HG03378 (cell line): ENCODE measurements around the gene CRYBB3.
"Not testable (repeated sequence)": the region's sequence is repeated elsewhere in the genome, so short reads cannot be mapped to it uniquely, and the experiment has no call there.

Source experiments
- ATAC-seq: cut with Tn5 transposase; IDR thresholded peaks from one replicate; pipeline ENCODE4 v1.9.1; 2021; ENCODE audit warnings: mild to moderate bottlenecking, moderate library complexity; ENCODE audit not compliant: unreplicated experiment

CRYBB3 gene

DNA sequence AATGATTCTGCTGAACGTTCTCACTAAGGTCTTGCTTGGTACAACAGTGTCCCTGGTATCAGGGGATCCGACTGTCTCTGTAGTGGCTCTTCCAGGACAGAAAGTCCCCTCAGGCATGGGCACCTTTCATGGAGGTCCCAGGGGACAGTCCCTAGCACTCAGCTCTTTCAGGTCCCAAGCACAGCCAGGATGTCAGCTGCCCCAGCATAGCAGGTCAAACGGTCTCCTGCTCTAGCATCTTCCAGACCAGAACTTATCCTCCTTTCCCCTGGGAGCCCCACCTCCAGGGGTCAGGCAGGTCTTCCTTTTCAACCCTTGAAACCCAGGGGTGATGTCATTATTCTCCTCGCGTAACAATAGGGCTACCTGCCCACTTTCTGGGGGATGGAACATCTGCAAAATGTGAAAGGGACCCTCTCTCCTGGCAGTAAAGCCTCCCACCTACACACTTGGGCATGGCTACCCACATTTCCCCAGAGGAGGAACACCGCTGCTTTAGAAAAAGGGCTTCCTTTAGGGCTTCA lies 24.7 kb upstream of the CRYBB3 start:
- ATAC-seq: no peak

DNA sequence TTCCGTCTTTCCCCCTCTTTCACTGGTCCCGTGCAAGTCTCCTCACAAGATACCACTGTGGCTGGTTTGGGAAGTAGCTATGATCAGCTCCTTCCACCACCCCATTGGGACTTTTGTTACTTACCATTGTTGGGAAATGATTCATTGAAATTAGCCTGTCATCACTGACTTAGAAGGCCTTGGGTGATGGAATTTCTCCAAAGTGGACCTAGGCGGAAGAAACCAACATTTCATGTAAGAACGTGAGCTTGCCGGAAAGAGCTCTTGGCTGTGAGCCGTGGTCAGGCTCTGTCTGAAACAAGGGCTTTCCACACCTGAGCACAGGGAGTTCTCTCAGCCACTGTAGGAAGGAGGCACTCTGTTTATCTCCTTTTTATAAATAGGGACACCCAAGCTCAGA lies 23.5 kb upstream of the CRYBB3 start:
- ATAC-seq: no peak

DNA sequence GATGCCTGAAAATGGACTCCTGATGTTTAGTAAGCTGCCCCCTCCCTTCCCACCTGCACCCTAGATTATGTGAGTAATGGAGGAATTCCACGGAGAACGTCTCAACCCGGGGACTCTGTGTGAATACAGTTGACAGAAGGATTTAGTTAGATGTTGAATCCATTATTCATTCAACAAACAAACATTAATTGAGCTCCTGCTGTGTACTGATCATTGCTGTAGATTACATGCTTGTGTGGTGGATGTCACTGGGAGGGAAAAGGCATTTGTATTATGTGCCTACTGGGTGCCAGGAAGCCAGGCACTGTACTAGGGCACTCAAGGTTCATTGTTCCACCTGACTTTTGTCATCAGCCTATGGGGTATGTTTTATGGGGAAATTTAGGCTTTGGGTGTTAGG lies 22.9 kb upstream of the CRYBB3 start:
- ATAC-seq: no peak

DNA sequence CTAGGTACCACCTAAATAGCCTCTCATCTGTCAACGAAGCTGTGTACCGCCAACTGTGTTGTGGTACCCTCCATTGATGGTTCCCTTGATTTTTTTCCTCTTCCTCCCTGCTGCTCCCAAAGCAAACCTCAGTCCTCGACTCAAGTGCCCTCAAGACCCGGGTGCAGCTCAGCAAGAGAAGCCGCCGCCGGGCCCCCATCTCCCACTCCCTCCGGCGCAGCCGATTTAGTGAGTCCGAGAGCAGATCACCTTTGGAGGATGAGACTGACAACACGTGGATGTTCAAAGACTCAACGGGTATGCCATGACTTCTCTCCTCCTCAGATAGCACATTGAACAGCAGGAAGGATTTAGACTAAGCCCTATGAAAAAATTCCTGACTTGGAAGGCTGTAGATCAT lies 22.4 kb upstream of the CRYBB3 start:
- ATAC-seq: no peak

DNA sequence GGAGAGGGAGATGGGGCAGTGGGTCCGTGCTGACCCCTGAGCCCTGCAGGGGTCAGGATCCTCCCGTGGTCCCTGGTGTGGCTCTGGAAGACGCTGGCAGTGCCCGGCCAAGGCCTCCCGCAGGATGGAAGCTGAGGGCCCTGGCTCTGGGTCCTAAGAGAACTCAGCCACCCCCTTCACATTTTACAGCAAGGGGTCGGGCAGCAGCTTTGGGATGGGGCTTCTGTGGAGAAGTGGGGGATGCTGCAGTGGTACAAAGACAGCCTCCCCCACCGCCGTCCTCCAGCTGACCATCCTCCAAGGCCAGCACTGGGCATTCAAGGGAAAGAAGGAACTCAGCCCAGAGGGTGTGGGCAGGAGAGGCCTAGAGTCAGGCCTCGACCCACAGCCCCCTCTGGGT lies 21.8 kb upstream of the CRYBB3 start:
- ATAC-seq: no peak

DNA sequence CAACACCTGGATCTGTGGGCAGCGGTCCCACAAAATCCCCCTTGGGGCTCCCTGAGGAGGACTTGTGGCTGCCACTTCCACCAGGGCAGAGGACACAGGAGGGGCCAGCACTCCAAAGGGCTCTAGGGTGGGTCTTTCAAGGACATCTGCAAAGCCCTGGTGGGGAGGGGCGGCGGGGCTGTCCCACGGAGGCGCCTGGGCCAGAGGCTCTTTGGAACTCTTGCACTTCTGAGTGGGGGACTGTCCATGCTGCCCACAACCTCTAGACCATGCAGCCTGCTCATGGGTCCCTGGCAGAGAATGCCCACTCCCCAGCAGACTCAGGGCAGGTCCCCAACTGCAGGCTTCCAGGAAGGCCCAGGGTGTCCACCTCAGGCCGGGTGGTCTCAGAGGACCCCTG lies 21.3 kb upstream of the CRYBB3 start:
- not testable (repeated sequence) for ATAC-seq

DNA sequence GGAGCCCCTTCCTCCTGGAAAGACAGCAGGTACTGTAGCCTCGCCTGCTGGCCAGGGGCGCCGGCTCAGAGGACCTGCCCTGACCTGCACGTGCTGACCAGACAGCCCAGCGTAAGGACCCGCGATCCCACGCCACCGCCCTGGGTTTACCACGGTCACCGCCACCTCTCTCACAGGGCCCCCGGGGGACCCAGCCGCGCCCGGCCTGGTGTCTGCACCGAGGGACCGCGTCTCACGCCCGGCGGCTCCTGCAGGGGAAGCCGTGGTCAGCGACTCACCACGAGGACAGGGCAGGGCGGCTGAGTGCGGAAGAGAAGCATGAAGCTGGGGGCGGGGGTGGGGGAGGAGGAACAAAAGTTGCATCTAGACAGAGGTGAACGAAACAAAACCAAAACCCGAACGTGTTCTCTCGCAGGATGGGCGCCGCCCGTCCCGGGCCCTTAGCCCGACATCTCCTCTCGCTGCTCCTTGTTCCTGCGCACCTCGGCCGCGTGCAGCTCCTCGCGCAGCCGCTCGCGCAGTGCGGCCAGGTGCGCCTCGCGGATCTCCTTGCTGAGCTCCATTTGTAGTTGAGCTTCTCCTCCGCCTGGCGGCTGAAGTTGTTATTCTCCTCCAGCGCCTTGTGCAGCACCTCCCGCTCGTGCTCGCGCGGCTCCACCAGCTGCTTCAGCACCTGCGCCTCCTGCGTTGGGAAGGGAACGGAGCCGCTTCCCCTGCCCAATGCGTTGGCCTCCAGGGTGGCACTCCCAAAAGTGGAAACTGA lies 20.6 kb upstream of the CRYBB3 start:
- not testable (repeated sequence) for ATAC-seq

DNA sequence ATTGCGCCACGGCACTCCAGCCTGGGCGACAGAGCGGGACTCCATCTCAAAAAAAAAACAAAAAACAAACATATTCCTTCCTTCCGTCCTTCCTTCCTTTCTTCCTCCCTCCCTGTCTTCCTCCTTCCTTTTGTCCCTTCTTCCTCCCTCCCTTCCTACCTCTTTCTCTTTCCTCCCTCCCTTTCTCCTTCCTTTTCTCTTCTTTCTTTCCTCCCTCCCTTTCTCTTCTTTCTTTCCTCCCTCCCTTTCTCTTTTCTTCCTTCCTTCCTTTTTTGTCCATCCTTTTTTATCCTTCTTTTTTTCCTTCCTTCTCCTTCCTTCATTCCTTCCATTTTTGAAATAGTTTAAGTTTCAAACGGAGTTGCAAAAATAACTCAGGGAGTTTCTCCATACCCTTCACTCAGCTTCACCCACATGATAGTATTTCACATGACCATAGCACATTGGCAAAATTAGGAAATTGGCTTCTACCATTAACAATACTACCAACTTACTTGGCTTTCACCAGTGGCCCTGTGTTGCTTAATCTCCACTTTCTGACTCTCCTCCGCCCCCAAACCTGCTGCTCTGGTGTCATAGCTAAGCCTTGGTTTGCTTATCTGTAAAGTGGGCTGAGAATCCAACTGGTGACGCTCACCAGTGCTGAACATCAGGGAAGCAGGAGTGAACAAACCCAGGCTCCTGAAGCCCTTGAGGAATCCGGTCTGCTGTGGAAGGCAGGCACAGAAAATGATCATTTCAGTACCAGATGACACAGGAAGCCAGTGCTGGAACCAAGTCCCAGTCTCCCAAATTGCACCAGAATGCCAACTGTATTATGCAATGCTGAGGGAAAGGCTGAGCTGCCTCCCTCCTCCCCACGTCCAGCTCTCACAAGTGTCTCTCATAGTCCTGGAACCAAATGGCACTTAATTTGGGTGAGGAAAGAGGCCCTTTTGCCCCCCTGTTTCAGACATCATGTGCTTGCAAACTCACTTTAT lies 17.2 kb upstream of the CRYBB3 start:
- ATAC-seq: no peak

DNA sequence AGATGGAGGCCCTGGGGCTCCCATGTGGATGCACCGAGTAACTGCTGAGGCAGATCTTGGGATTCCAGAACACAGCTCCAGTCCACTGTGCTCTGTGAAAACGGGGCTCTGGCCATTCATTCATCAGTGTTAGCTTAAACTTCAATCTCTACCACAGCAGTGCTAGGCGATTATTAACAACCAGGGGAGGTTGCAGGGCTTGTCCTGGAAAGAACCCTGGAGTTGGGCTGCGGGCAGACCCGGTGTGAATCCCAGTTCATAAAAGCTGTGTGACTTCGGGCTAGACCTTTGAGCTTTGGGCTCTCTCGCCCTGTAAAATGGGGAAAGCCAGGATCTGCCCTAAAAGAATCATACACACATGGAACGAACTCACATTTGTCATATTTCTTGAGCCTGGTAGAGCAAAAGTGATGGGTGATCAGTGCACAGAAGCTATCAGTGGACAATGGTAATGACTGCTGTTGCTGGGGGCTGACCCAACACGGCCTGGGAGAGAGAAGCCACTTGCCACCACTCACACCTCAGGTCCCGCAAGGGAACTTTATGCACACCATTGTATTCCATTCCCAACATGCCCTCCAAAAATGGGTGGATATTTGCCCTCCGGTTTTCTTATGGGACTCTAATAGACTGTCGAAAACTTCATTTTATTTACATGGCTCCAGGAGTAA lies 15.6 kb upstream of the CRYBB3 start:
- ATAC-seq: no peak

DNA sequence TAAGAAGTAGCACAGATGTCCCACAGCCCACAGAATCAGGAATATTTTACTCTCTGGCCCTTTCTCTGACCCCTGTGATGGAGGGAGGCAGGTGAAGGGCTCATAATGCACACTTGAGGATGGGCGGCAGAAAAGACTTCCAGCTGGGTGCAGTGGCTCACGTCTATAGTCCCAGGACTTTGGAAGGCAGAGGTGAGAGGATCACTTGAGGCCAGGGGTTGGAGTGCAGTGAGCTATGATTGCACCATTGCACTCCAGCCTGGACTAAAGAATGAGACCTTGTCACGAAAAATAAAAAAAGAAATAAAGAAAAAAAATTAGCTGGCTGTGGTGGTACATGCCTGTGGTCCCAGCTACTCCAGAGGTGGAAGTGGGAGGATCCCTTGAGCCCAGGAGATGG lies 13.5 kb upstream of the CRYBB3 start:
- ATAC-seq: no peak

DNA sequence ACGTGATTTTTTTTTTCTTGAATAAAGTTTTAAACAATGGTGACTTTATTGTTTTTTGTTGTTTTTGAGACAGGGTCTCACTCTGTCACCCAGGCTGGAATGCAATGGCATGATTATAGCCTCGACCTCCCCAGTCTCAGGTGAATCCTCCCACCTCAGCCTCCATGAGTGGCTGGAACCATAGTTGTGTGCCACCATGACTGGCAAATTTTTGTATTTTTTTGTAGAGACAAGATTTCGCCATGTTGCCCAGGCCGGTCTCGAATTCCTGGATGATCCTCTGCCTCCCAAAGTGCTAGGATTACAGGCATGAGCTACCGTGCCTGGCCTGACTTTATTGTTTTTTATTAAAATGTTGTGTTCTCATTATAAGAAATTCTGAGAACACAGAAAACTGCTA lies 12.2 kb upstream of the CRYBB3 start:
- ATAC-seq: no peak

DNA sequence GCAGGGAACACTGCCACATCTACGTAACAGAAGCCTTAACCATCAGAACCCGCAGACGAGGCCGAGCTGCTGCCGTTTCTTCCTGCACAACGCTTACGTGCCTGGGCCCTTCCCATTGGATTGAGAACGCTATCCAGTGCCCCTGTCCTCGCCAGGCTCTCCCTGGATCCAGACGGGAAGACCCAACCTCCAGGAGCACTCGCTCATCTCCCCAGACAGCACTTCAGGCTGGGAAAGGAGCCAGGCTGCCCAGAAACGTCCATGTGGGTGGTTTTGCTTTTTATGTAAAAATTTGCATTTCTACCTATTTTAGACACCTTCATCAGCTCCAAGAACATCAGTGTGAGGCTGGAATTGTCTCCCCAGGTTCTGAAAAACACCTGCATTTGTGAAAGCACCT lies 7.3 kb upstream of the CRYBB3 start:
- ATAC-seq: no peak

DNA sequence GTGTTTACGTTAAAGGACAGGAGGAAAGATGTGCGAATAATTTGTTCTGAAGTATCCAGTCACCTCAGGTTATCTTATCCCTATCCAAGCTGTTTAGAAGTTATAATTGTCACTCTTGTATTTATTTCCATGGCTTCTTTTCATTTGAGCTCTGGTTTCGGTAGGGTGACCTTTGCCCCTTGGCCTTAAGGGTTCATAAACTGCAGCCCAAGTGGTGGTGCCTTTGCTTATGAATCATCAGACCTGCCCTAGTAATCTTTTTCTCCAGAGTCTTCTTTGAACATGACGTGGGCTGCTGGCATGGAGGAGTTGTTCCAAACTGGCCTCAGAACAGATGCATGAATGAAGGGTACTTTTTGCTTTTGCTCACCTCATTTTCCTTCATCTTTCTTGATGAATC lies 6.5 kb upstream of the CRYBB3 start:
- ATAC-seq: no peak

DNA sequence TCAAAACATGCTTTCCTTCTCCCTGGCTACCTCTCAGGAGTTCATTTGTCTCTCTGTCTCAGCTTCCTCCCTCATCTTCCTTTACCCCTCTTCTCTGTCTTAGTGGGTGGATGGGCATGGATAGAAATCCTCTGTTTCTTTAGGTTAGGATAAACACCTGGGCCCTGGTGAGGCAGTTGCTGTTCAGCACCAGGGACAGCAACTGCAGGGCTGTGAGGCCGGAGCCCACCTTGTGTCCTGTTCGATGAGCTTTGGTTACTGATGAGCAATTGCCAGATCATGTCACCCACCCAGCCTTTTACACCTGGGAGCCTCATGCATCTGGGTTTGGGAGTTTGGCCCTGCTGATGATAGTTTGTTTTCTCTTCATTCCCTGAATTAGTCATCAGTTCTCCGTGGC lies 6.1 kb upstream of the CRYBB3 start:
- ATAC-seq: no peak

DNA sequence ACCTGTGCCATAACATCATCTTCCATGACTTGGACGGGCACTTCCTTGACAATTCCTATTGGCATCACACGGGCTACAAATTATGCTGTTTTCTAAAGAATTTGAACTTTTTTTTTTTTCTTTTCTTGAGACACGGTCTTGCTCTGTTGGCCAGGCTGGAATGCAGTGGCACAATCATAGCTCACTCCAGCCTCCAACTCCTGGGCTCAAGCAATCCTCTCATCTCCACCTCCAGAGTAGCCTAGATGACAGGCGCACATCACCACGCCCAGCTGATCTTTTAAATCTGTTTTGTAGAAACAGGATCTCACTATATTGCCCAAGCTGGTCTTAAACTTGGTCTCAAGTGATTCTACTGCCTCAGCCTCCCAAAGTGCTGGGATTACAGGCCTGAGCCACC lies 3.3 kb upstream of the CRYBB3 start:
- ATAC-seq: no peak

DNA sequence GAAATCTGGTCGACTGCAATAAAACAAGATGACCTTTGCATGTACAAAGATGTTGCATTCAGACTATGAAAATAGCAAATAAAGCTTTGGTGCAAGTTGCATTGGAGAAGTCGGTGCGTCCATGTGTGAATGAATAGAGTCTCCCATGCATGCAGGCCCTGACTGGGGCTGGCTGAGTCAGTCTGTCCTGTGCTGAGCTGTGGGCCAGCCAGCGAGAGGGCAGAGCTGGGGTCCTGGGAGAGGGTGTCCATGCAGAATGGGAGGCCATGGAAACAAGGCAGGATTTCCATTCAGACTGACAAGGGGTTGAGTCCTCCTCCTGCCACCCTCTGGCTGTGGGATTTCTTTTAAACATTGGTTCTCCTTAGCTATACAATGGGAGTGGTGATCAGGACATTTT lies 2.3 kb upstream of the CRYBB3 start:
- ATAC-seq: no peak

DNA sequence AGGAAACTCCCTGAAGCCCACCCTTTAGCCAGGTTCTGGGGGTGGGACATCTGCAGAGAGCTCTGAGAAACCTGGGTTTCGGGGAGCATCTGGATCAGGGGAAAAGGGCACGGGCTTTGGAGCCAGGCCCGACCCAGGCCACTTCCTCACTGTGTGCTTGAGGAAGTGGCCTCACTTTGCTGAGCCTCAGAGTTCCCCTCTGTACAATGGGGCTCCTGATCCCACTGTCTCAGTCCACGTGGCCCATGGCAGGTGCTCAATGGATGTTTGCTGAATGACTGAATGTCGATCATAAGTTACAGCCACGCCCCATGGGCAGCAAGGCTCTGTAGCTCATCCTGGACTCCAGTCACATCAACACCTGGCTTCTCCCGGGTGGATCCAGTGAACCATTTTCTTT lies 1.3 kb downstream of the CRYBB3 start:
- no peak for ATAC-seq

DNA sequence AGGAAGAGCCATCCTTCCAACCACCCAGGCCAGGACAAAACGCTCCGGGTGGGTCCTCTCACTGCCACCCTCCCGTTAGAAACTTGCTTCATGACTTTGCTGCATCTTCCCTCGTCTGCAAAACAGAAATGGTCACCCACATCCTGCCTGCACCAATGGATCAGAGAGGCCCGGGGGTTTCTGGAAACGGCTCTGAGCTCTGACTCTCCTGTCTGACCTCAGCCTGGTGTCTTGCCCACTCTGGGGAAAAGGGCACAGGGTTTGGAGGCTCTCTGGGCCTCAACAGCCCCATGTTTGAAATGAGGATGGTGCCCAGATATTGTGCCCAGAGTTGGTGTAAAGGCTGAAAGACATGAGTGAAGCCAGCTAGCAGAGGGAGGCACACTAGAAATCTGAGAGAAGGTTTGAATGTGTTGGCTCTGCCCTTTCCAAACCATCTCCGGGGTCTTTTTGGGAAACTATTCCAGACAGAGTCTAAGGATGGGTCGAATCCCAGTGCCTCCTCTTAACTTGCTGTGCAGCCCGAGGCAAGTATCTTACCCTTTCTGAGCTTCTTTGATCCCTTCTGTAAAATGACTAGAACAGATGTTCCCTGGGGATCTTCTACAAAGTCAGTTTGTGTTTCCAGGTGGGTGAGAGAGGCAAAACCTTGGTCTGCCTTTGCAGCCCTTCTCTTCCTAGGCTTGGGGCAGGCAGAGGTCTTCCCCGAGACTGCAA lies 2.1 kb downstream of the CRYBB3 start:
- no peak for ATAC-seq

DNA sequence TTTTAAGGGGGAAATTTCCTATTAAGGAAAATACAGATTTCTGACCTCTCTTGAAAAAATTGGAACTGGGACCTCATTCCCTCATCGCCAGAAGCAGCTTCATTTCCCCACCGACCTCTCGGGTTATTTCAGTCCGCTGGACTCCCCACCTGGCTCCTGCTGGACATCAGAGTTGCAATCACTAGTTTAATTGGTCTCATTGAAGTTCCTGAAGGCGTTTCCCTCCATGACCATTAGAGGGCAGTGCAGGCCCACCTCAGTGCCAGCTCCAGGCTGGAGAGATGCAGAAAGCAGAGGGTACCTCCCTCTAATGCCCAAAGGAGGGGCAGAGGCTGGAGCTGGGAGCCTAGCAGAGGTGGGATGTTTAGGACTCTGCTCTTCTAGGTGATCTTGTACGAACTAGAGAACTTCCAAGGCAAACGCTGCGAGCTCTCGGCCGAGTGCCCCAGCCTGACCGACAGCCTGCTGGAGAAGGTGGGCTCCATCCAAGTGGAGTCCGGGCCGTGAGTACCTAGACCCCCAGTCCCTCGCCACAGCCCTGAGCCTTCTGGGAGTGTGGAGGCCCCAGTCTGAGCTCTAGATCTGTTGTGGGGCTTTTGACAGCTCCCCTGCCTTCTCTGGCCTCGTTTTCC lies 2.7 kb downstream of the CRYBB3 start:
- no peak for ATAC-seq

DNA sequence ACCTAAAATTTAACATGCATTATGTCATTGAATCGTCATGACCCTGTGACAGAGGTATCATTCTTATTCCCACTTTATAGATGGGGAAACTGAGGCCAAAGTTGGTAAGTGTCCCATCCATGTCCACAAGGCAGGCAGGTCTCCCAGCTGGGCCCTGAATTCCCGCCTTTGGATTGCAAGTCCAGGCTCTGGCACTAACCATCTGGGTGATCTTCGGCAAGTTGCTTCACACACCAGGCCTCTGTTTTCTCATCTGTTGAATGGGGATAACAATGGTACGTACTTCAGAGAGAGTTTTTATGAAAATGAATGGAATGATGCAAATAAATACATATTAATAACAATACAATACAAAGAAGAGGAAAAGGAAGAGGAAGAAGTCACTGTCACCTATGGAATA lies 3.4 kb downstream of the CRYBB3 start:
- ATAC-seq: no peak
